Heart left ventricle (tissue), 13 donors: Measurements from ENCODE around the gene EIF2B2.

Source experiments
- CTCF ChIP-seq, 12 donors: fragments of 200-600 bp; sonication (generic) in 4 of 12; IDR thresholded peaks; one replicate each; pipeline versions ENCODE4 v1.5.0 to v1.8.0; 2018 to 2022; ENCODE audit warnings: antibody characterized with exemption in 12 of 12, mild to moderate bottlenecking in 5 of 12
- POLR2A ChIP-seq, 2 donors: fragments of 450-650 bp; IDR thresholded peaks; one replicate each; pipeline ENCODE4 v1.6.1; 2017; ENCODE audit warnings: antibody characterized with exemption in 2 of 2, mild to moderate bottlenecking in 2 of 2, moderate library complexity in 2 of 2
- donor health status: ischemic (EF 13 %, LVEDD 7.1; RV severe dilation, severe dysfunction).
- donor health status: DM: no; HTN: yes; CAD: no.
- donor health status: DM: no; HTN: no; CAD: no.
- donor health status: ischemic (EF 25% LVEDD 6.9; RV normal size, moderate dysfunction).
- donor health status: ischemic (EF 25% LVEDD 5.7; RV mildly dilated, moderate dysfunction).
- donor health status: ischemic (EF 35%, LVEDD 5.7; RV mildly dilated, moderate dysfunction).
- donor health status: nonischemic (EF 11% LVEDD 7.7; RV severe dilation, severe dysfunction).
- donor health status: DM: yes; HTN: yes; CAD: no.
- donor health status: PGD.
- donor health status: ischemic (EF 29% LVEDD 5.4; RV normal size, mild dysfunction).
- donor health status: nonischemic (EF 23%, LVEDD 6.1; RV moderate dilation, normal function).

- TF ChIP-seq CTCF (IDR thresholded peaks at IDR 0.05): no peak
- TF ChIP-seq POLR2A (IDR thresholded peaks at IDR 0.05): no peak
These were observed 37.8 kb upstream of the EIF2B2 start for GRCh38 chr14:74964787-74965485.
